Upper lobe of left lung (tissue), 4 donors: ENCODE results near the gene ADPRHL1.

Experiments
- CTCF ChIP-seq, 6 experiments: fragments of 450-650 bp in 4 of 6; fragments of 200-600 bp in 2 of 6; sonication (generic) in 2 of 6; IDR thresholded peaks; one replicate each; pipeline ENCODE4 v1.5.1; 2016 to 2019; ENCODE audit warnings: antibody characterized with exemption in 6 of 6
- EP300 ChIP-seq, 4 donors: sonication (generic); formaldehyde crosslinking; IDR thresholded peaks; one replicate each; pipeline ENCODE4 v1.5.1; 2017; ENCODE audit warnings: antibody characterized with exemption in 4 of 4, control low read depth in 2 of 4
- POLR2A ChIP-seq, 4 donors: fragments of 450-650 bp; IDR thresholded peaks; one replicate each; pipeline ENCODE4 v1.5.1; 2016 to 2017; ENCODE audit warnings: antibody characterized with exemption in 4 of 4, mild to moderate bottlenecking in 2 of 4
- POLR2AphosphoS5 ChIP-seq, 2 donors: sonication (generic); formaldehyde crosslinking; IDR thresholded peaks; one replicate each; pipeline ENCODE4 v1.5.1; 2017; ENCODE audit warnings: antibody characterized with exemption in 2 of 2

- TF ChIP-seq POLR2AphosphoS5 (IDR thresholded peaks at IDR 0.05) (no peak), POLR2A (IDR thresholded peaks at IDR 0.05) (no peak), CTCF (IDR thresholded peaks at IDR 0.05) (no peak), EP300 (IDR thresholded peaks at IDR 0.05) (no peak)
These were observed 88.9 kb downstream of the ADPRHL1 start for GRCh38 chr13:113364311-113364889.
